Raji (cell line): Measurements from ENCODE around the gene GPATCH8.

Experiments
- POLR2A ChIP-seq: IDR thresholded peaks from 2 replicates; pipeline ENCODE4 v1.6.1; 2011; ENCODE audit warnings: low read depth, low read length, control low read depth; ENCODE audit not compliant: insufficient read depth

The GPATCH8 gene

DNA sequence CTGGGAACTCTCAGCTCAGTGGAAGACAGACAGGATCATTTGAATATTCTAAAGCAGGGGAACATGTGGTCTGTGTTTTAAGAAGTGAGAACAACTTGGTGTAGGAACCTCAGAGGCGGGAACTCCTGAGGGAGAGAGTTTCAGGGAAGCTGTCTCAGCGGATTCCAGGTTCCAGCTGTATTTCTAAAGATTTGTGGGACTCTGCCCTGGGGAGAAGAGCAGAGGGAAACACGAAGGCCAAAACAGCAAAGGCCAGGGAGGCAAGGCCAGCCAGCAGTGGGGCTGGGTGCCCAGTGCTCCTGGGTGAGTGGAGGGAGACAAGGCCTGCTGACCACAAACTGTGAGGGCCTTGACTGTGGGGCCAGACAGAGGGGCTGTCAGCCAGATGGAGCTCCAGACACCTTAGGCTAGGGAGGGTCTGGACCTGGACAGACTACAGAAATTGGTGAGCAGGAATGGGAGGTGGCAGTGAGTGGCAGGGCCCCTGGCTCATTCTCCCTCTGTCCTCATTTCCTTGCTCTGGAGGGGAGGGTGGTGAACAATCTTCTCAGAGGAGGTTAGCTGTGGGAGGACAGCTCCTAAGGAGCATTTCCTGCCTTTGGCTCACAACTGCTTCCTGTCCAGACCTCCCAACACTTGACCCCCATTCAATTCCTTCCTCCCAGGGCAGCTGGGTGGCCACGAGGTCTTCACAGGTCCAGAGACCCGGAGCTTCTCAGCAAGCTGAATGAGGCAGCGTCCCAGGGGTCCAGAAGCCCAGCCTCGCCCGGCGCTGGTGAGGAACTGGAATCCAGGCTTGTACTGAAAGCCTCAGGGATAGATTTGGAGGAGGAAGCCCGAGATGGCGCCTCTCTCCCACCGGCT lies 33.1 kb upstream of the GPATCH8 start:
- no peak for TF ChIP-seq POLR2A

DNA sequence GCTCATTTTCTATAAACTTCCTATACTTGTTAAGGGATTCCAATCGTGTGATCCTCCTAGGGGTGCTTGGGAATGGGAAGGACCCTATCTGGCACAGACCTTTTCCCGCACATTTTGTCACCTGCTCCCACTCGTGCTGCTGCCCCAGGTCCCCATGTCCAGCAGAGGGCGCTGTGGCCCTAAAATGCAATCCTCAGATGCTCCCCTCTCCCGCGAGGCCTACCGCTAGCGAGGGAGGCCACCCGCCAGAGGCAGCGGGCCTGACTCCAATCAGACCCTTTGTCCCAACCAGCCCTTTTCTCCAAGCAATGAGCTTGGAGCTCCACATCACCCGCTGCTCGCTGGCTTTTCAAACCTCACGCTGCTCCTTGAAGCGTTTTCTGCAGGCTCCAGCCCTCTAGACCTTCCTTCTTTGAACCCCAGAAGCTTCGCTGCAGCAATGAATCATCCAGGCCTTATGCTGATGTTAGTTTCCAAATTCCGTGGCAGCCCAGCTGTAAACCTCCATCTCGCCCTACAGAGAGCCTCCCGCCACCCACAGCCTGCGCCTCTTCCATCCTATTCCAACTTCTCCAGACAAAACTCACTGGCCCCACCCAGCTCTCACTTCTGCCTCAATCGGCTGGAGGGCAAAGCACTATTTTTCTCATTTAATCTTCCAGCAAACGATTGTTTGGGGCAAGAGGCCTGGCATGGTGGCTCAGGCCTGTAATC lies 30.5 kb upstream of the GPATCH8 start:
- no peak for TF ChIP-seq POLR2A

DNA sequence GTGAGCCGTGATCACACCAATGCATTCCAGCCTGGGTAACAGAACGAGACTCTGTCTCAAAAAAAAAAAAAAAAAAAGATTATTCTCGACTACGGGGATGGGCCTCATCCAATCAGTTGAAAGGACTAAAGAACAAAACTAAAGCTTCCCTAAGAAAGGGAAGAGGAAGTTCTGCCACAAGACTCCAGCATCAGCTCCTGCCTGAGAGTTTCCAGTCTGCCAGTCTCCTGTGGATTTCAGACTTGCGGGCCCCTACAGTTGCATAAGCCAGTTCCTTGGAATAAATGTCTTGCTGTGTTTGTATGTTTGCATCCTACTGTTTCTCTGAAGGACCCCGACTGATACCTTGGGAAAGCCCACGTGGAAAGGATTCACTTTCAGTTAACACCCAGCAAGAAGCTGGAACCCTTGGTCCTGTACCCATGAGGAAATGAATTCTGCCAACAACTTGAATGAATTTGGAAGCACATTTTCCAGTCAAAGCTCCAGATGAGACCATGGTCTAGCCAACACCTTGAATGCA lies 27.8 kb upstream of the GPATCH8 start:
- TF ChIP-seq POLR2A = no peak

DNA sequence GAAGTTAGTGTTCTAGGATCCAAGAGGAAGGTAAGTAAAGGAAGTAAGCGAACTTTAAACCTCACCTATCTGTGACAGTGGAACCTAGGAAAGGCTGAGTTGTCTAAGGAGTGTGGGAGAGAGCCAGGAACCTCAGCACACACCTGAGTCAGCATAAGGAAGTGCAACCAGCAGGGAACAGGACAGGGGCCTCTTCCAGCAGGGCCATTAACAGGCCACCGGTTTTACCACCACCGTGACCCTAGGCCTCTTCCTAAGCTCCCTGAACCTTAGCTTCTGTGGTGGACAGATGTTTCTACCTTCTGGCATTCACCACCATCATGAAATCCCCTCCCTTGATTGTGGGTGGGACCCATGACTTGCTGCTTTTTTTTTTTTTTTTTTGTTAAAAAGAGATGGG lies 26.7 kb upstream of the GPATCH8 start:
- TF ChIP-seq POLR2A = no peak

DNA sequence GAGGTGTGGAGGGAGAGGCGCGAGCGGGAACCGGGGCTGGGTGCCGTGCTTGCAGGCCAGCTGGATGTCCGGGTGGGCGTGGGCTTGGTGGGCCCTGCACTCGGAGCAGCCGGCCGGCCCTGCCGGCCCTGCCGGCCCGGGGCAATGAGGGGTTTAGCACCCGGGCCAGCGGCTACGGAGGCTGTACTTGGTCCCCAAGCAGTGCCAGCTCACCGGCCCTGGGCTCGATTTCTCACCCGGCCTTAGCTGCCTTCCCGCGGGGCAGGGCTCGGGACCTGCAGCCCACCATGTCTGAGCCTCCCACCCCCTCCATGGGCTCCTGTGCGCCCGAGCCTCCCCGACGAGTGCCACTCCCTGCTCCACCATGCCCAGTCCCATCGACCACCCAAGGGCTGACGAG lies 24.7 kb upstream of the GPATCH8 start:
- TF ChIP-seq POLR2A = no peak

DNA sequence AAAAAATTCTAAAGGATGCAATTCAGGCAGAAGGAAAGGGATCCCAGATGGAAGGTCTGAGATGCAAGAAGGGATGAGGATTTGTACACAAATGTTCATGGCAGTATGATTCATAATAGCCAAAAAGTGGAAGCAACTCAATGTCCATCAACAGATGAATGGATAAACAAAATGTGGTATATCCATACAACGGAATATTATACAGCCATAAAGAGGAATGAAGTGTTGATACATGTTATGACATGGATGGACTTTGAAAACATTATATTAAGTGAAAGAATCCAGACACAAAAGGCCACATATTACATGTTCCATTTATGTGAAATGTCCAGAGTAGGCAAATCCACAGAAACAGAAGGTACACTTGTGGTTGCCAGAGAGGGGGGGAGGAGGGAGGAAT lies 23.9 kb upstream of the GPATCH8 start:
- TF ChIP-seq POLR2A = no peak

DNA sequence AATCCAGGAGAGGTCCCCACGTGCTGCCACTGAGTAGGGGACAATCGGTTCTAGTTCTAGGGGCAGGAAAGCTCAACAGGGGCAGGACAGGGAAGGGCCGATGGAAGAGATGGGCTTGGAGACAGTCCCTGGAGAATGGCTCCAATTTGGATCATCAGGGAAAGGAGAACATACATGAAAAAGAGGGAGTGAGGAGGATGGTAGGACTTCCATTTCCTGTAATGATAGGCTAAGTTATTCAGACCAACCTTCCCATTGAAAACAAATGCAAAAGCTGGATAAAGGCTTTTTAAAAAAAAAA lies 20.4 kb upstream of the GPATCH8 start:
- TF ChIP-seq POLR2A = no peak

DNA sequence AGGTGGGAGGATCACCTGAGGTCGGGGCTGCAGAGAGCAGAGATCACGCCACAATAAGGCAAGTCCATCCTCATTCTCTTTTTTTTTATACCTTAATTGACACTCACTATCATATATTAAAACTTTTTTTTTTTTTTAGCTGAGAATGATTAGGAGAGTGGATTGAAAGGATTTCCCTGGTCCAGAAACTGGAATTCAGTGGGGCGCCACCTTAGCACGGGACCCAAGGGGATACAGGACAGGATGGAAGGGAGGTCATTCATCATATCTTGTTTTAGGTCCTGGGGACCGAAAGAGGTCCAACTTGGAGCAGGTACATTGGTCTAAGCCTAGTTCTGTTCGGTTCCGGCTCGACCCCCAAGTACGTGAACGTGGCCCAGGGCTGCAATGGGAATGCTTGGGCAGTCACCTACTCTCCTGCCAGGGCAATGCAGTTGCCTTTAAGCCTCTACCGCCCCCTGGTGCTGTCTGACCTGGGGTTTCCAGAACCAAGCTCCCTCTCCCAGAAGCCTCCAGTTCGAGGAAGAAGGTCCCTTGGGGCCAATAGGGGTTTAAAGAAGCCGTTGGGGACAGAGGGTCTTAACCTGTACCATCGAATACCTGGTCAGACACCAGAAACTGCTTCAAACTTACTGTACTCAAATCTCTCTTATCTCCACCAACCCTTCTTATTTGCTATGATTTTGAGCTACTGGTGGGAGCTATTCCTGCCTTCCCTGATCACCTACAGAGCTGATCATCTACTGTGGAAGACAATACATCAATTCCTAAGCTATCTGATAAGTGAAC lies 19.9 kb upstream of the GPATCH8 start:
- TF ChIP-seq POLR2A = 0 out of 2 replicates have a peak, but pooled peaks have one; percentile 14

DNA sequence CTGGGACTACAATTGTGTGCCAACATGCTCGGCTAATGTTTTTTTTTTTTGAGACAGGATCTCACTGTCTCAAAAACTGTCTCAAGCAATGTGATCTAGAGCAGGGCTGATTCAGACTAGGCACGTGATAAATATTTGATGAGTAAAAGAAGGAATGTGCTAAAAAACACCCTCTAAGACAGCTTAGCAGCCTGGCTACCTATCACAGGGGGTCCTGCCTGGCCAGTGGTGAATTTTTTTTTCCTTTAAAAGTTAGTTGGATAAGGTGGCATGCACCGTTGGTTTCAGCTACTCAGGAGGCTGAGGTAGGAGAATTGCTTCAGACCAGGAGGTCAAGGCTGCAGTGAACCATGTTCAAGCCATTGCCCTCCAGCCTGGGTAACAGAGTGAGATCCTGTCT lies 14.8 kb upstream of the GPATCH8 start:
- no peak for TF ChIP-seq POLR2A

DNA sequence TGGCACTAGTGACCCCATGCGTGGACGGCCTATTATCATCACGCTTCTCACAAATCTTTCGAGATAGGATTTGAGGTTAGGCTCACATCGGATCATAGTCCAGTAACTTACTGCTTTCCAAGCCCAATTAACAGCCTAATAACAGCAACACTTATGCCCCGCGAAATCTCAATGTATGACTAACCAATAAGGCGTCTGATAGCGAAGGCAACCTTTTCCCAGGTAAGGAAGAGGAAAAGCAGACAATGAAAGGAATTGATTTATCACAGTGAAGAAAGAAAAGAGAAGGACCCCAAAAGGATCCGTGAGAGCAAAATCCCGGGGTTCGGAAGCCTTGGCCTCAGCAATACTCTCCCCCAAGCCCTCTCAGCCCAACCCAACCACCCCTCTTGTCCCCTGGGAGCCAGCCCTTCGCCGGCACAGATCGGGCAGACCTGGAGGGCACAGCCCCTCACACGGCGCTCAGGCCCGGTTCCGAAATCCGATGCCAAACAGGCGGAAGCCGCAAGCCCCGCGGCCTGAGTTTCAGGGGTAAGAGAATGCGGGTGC lies 534 bp downstream of the GPATCH8 start:
- no peak for TF ChIP-seq POLR2A

DNA sequence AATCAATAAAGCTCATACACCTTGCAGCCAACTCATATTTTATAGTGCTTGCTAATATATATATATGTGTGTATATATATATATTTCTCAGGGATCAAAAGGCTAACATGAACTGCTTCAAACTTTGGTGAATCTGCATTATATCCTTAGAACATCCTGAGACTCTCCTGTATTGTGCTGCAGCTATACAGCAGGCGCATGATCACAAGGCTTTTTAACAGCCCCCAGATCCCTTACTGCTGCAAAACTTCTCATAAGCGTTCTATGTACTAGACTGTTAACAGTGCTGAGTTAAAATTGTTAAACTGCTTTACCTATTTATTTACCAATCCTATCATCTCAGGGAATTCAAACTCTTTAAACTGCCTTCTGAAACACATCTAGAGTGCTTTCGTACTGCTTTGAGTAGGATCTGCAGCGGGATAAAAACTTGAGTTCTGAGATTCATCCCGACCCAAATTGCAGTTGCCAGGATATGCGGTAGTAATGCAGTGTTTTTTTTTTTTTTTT lies 1.3 kb downstream of the GPATCH8 start:
- no peak for TF ChIP-seq POLR2A

DNA sequence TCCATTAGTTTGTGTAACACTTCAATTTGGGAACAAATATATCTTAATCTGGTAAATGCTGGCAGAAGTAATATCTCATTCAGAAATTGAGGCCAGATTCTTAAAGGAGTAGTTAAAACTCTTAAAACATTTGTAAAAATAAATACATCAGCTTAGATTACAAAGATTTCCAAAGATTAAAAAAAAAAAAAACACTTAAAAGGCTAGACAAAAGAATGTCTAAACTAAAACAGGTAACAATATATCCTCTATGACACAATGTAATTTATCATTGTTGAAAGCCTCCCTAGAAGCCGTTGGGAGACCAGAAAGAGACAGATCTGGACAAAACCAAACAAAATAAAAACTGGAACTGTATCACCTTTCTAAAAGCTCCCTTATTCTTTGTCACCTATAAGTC lies 3.5 kb downstream of the GPATCH8 start:
- TF ChIP-seq POLR2A = no peak

DNA sequence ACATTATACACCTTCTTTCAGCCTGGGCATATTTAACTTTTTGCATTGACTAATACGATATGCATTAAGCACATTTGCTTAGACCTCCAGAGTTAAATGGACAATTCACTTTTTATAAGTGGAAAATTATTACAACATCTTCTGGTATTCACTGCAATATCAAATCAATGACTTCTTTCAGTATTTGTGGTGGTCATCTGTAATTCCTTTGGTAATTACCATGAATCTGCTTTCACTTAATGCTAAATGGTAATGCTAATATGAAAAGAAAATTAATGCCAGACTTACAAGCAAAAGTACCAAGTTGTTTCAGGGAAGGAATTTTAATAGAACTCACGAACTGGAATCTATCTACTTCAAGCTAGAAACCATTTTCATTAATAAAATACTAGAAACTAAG lies 6.4 kb downstream of the GPATCH8 start:
- TF ChIP-seq POLR2A = no peak

DNA sequence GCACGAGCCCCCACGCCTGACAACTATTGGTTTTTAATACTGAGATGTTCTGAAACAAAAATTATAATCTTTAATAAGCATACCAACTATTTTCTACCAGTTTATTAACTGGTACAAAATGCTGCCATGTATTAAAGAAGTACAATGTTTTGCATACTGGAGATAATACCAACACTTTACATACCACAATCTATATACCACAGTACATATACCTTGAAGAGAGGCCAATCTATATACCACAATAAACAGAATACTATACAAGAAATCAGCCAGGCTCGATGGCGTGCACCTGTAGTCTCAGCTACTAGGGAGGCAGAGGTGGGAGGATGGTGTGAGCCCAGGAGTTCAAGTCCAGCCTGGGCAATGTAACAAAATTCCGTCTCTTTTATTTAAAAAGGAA lies 9.9 kb downstream of the GPATCH8 start:
- TF ChIP-seq POLR2A = no peak

DNA sequence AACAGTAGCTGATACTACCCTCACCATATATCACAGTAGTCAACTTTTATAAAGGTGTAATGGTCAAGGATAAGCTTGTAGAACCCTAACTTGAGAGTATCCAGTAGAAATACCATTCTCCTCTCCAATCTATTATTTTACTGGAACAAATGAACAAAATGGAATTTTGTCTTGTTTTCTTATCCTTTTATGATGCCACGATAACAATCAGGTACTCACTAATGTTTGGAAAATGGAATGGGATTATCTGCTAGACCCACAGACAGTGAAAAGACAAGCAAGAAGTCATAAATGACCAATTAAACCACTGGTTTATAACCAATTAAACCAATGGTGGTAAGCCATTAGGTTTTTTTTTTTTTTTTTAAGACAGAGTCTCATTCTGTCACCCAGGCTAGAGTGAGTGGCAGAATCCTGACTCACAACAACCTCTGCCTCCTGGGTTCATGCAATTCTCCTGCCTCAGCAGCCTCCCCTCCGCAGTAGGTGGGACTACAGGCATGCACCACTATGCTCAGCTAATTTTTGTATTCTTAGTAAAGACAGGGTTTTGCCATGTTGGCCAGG lies 10.4 kb downstream of the GPATCH8 start:
- TF ChIP-seq POLR2A = no peak
